Measurements from ENCODE around the gene ARPP21.

ARPP21 gene

GRCh38 chr3:35790764-35791163, 151.4 kb downstream of the ARPP21 start (continued):
- no peak for TF ChIP-seq ZNF518A (tag by site-specific recombination; conservative IDR thresholded peaks at IDR 0.05; ENCODE audit: low read depth)
- TF ChIP-seq ZBTB10 (tag by site-specific recombination; IDR thresholded peaks at IDR 0.05): no peak
- TF ChIP-seq ZNF350 (tag by site-specific recombination; IDR thresholded peaks at IDR 0.05): no peak
- TF ChIP-seq ZNF146 (tag by site-specific recombination; IDR thresholded peaks at IDR 0.05): no peak
- TF ChIP-seq TCF7L2 (IDR thresholded peaks at IDR 0.05; ENCODE audit: borderline replicate concordance, low read depth, low read length): no peak

GRCh38 chr3:35793667-35794066, 154.3 kb downstream of the ARPP21 start:
- ChIA-PET POLR2A (no interaction called here), CTCF (no interaction called here)
- Histone ChIP-seq H3K4me3 (ENCODE audit: low read depth, low read length) (no peak overlapping the region), H3K36me3 (ENCODE audit: control insufficient read depth in 2 of 2, insufficient read depth in 1 of 2, low read length in 2 of 2) (no peaks in the 10 kb centered on the region), H3K27ac (ENCODE audit: extremely low read depth, low read depth, low read length) (no peak overlapping the region), H3K4me1 (ENCODE audit: control insufficient read depth, insufficient read depth, low read length) (no peaks in the 10 kb centered on the region), H3K9me3 (ENCODE audit: control insufficient read depth, insufficient read depth, low read depth, low read length) (no peaks in the 10 kb centered on the region)
- no peak for TF ChIP-seq ZBTB11 (tag by site-specific recombination; conservative IDR thresholded peaks at IDR 0.05; ENCODE audit: low read depth)
- TF ChIP-seq ZNF830 (tag by site-specific recombination; IDR thresholded peaks at IDR 0.05; ENCODE audit: low read depth): no peak
- no peak for TF ChIP-seq ZNF184 (tag by site-specific recombination; IDR thresholded peaks at IDR 0.05)
- TF ChIP-seq ZEB2 (tag by site-specific recombination; IDR thresholded peaks at IDR 0.05): no peak
- no peak for TF ChIP-seq ZBTB26 (tag by site-specific recombination; optimal IDR thresholded peaks at IDR 0.05)
- TF ChIP-seq ZFP41 (tag by site-specific recombination; IDR thresholded peaks at IDR 0.05; ENCODE audit: borderline replicate concordance): no peak
- TF ChIP-seq PRDM6 (tag by site-specific recombination; IDR thresholded peaks at IDR 0.05): no peak
- no peak for TF ChIP-seq ATF2 (tag by site-specific recombination; IDR thresholded peaks at IDR 0.05; ENCODE audit: low read depth)
- no peak for TF ChIP-seq KLF17 (tag by site-specific recombination; IDR thresholded peaks at IDR 0.05)
- TF ChIP-seq ZNF362 (tag by site-specific recombination; IDR thresholded peaks at IDR 0.05): no peak
- TF ChIP-seq ZNF174 (tag by site-specific recombination; IDR thresholded peaks at IDR 0.05): no peak
